Stimulated activated CD8-positive, alpha-beta memory T cell treated with anti-CD3 and anti-CD28 coated beads, Interleukin-2, amount 100 ng/mL, for 1 hour (primary cell): ENCODE results near the gene AHRR.

Source experiments
- DNase-seq, 2 donors: peaks; one replicate each; pipeline ENCODE4 v3.0.0-alpha.2; 2020; ENCODE audit warnings: low read depth in 2 of 2

AHRR gene

GRCh38 chr5:346229-346935 lies 24.9 kb downstream of the AHRR start:
- no peak for DNase-seq

GRCh38 chr5:347712-348284 lies 26.3 kb downstream of the AHRR start:
- DNase-seq: no peak

DNA sequence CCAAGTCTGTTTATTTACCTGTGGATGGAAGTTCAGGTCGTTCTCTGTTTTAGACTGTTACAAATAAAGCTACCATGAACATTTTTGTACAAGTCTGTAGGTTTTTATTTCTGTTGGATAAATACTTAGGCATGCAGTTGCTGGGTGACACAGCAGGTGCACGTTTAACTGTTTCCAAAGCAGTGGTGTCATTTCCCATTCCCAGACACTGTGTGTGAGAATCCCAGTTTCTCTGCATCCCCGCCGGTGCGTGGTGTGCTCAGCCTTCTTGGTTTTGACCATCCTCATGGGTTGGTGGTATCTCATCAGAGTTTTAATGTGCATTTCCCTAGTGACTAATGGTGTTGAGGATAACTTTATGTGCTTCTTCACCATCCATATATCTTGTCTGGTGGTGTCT lies 27.2 kb downstream of the AHRR start:
- no peak for DNase-seq

DNA sequence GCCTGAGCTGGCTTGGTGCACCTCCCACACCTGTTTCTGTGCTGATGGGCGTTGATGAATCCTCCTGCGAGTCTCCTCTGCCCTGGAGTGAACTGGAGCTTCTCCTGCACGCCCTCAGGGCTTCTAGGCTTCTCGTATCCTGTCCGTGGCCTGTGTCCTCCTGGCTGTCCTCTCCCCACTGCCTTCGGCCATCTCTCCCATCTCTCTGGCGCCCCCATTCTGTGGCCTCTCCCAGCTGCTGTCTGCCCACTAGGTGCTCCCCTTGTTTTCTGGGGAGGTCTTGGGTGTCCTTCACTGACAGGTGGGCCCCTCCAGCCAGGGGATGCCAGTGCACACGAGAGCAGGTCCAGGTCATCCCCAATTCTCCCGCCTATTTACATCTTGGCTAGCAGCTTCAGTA lies 28.8 kb downstream of the AHRR start:
- DNase-seq: no peak

GRCh38 chr5:351084-351920 lies 29.8 kb downstream of the AHRR start:
- no peak for DNase-seq

DNA sequence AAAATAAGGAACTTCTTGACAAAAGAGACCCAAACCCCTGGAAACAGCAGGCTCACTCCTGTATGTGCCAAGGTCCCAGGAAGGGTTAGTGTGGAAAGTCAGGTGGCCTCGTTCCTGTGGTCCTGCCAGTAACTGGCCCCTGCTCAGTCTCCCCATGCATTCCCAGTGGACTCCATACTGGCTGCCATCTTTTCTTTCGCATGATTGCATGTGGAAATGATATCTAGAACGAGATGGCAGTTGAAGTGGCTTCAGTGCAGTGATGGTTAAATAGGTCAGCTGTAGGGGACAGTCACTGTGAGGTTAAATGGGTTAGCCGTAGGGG lies 30.4 kb downstream of the AHRR start:
- DNase-seq: no peak

- DNase-seq: no peak
Observed at GRCh38 chr5:352639-353611, 31.4 kb downstream of the AHRR start.

DNA sequence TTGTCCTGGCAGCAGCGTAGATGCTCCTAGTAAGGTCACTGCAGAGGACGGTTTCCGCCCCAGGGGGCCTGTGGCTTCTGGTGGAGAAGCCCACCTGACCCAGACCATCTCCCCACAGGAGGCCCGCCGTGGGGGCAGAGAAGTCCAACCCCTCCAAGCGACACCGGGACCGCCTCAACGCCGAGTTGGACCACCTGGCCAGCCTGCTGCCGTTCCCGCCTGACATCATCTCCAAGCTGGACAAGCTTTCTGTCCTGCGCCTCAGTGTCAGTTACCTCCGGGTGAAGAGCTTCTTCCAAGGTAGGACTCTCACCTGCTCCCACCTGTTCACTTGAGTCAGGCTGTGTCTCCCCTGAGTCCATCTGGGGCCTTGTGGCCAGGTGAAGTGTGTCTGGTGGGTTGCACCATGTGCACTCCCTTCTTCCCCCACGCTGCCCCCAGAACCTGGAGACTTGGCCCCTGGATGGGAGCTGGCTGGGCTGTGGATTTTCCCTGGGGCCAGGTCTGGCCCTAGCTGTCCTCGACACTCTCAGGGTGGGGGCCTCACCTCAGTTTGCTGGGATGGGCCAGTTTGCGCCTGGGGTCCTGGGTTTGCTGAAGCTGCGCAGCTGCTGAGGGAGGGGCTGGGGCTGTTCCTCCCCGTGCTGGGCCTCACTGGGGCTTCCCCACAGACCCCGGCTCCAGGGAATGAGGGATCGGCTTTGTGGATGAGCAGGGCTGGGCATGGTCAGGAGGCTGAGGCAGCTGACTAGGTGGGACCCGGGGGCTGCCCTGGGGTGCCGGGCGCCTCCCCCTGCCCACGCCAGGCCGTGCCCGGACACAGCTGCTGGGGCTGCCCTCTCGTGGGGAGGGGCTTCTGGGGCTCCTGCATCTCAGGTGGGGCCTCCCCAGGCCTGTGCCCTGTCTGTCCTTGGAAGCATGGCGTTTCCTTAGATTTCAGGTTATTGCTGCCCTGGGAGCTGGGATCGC lies 32.4 kb downstream of the AHRR start:
- DNase-seq: no peak

- no peak for DNase-seq
Observed at GRCh38 chr5:354581-355378, 33.3 kb downstream of the AHRR start.

DNA sequence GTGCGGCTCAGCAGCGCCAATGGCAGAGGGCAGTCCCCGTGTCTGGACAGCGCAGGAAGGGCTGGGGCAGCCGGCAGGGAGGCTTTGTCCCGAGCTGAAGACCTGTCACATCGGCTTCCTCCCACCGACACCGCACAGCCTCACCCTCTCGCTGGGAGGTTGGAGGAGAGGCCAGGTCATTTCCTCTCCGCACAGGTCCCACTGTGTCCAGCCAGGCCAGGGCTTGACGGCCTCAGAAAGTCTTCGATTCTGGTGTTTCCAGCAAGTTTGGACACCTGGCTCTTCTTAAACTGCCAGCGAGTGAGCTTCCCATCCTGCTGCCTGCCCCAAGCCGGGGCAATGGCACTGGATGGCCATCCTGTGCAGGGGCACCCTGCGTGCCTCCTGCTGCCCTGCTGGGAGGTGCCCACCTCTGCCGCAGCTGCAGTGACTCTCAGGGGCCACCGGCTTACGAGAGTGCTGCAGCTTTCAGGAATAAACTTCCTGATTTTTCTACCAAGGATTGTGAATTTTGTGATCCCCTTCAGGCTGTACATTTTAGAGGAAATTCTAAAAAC lies 33.9 kb downstream of the AHRR start:
- DNase-seq: no peak

GRCh38 chr5:355958-356357 lies 34.4 kb downstream of the AHRR start:
- DNase-seq: no peak

DNA sequence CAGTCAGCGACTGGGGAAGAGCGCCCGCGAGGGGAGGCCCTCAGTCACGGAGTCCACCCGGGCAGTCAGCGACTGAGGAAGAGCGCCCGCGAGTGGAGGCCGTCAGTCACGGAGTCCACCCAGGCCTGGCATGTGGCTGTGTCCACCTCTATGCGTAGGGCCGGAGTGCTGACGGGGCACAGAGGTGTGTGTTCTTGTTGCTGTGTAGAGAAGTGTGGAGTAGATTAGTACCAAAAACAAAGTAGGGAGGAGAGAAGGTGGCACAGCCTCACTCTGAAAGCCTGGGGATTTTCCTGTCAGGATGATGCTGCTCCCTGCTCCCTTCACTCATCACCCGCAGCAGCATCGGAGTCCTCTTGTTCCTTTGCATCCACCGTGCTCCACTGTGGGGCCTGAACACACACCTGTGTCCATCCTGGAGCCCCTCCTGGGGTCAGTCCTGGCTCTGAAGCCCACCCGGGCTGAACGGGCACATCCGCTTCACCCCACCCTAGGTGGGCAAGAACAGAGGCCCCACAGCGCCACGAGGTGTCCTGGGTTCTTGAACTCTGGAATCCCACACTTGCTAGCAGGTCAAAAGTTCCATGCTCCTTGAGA lies 37.9 kb downstream of the AHRR start:
- no peak for DNase-seq

DNA sequence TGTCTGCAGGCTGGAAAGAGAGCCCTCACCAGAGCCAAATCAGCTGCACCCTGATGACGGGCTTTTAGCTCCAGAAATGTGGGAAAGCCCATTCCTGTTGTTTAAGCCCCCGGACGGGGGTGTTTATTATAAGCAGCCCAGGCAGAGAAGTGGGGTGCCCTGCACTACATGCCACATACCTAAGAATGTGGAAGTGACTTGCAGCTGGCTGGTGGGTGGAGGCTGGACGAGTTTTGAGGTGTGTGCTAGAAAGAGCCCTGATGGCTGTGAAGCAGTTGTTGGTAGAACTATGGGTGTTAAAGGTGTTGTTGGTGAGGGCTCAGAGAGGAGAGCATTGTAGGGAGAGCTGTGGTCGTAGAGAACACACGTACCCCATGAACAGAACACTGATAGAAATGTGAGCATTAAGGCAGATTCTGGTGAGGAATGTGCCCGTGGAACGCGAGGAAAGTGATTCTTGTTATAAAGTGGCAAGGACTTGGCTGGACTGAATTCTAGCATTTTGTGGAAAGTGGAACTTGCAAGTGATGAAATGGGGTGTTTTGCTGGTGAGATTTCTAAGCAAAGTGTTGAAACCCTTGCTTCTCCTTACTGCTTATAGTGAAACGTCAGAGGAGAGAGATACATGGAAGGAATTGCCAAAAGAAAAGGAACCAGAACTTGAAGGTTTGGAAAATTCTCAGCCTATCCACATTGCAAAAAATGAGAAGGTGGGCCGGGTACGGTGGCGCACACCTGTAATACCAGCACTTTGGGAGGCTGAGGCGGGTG lies 38.9 kb downstream of the AHRR start:
- no peak for DNase-seq

DNA sequence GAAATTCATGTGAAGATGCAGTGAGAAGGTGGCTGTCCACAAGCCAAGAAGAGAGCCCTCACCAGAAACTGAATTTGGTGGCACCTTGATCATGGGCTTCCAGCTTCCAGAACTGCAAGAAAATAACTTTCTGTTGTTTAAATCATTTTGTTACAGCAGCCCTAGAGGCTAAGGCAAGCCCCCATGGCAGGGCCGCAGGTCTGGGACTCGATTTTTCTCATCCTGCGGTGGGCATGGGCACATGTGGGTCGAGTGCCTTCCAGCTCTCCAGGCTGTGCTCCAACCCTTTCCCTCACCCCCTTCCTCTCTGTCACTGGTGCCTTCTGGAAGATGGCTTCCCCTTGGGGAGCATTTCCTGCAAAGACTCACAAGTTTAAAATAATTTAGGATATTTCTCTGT lies 40.7 kb downstream of the AHRR start:
- no peak for DNase-seq

DNA sequence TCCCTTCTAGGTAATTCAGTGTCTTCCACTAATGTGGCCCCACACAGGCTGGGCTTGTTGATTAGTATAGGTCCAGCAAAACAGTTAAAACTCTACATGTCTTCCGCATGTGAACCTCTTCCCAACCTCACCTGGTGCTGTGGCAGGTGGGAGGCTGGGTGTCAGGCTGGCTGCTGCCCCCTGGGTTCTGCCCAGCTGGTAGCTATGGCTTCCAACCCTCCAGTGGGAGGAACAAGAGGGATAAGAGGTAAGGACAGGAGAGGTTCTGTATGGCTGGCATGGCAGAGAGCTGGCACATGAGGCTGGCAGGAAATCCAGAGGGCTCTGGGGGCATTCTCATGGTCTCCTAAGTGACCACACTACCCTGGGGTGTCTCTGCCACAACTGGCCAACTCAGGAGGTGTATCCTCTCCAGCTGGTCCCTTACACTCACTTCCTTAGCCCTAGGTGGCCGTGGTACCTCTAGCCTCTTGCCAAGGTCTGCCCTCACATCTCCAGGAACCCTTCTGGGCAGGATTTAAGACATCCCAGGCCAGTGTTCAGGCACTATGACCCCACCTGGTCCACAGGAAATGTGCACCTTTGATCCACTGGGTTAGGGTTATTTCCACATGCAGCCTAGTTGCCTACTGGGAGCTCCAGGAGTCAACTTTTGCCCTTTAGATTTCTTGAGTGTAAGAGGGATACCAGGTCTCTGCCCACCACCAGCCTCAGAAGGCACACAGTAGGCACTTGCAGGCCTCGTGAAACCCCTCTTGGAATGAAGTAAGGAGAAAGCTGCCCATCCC lies 41.7 kb downstream of the AHRR start:
- DNase-seq: no peak

GRCh38 chr5:364497-364896 lies 43.0 kb downstream of the AHRR start:
- DNase-seq: no peak

DNA sequence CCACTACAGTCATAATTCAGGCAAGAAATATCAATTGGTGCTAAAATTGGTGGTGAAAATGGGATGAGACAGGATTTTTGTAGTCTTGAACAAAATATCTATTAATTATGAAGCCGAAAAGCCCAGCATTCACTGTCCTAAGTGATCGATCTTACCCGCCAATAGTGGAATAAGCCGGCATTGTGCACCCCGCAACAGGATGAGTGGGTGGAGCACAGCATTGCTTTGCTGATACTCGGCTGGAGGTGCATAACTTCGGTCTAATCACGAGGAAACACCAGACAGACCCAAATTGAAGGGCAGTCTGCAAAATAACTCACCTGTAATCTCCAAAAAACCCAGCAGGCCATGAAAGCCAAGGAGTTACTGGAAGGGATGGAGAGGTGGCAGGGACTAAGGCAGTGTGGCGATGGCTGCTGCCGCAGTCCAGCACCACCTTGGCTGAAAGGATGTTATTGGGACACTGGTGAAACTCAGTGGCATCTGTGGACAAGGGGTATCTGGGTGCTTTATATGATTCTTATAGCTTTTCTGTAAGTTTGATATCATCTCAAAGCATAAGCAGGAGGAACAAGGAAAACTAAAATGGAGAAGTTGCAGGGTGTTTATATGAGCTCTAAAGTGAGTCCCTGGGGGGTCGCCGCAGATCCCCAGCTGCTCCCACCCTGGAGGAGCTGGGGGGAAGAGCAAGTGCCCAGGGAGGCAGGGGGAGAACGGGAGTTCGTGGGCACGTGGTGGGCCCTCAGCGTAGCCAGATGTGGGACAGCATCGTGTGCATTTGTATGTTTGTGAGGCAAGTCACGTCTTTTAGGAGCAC lies 45.2 kb downstream of the AHRR start:
- DNase-seq: no peak
